Mesangial cell (primary cell): Measurements from ENCODE around the gene TMEM59. TPM values are rescaled to one million over a fixed set of nuclear protein-coding genes. Genes with fewer than 3 reads are reported as not detected.

Experiments used
- total RNA-seq: library from RNA; depleted of rRNA; stranded (reverse); fragments of >200 nt; gene quantifications from 2 replicates; pipeline ENCODE4 v1.2.3, GENCODE V29; 2015

The TMEM59 gene, protein sequence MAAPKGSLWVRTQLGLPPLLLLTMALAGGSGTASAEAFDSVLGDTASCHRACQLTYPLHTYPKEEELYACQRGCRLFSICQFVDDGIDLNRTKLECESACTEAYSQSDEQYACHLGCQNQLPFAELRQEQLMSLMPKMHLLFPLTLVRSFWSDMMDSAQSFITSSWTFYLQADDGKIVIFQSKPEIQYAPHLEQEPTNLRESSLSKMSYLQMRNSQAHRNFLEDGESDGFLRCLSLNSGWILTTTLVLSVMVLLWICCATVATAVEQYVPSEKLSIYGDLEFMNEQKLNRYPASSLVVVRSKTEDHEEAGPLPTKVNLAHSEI
- 62.4 and 136 TPM in 2 replicates for total RNA-seq

DNA sequence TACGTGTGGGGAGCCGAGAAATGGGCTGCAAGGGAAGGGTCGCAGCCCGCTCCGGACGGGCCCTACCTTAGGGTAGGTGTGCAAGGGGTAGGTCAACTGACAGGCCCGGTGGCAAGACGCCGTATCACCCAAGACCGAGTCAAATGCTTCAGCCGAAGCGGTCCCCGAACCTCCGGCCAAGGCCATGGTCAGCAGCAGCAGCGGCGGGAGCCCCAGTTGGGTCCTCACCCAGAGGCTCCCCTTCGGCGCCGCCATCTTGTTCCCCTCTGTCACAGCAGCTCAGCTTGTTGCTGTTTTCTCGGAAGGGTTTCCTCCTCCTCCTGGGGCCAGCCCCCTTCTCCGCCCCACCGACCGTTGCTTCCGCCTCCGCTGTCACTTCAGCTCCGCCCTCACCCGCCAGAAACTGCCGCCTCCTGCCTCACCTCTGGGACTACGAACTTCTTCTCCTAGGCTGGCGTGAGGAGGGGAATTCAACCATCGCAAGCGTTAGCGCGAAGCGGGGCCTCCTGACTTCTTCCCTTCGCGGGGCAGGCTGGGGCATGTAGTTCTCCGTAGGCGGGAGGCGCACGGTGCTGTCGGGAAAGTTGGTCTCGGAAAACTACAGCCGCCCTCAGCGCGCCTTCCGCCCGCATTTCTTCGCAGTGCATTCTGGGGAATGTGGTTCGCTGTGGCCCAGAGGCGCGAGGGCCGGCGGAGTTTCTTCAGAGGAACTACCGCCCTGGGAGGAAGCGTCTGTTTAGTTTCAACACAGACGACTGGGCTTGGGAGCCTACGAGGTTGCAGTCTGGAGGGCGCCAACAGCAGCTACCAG is at the start of gene TMEM59, which contains the start of gene TCEANC2:
Gene TMEM59 (minus strand): TSS at position 271 of the 811 bp plus-strand sequence. CDS start 16 bp downstream, at position 255.
Gene TCEANC2 (plus strand): TSS at position 675 of the 811 bp plus-strand sequence. CDS start 815 bp downstream, outside the sequence.

DNA sequence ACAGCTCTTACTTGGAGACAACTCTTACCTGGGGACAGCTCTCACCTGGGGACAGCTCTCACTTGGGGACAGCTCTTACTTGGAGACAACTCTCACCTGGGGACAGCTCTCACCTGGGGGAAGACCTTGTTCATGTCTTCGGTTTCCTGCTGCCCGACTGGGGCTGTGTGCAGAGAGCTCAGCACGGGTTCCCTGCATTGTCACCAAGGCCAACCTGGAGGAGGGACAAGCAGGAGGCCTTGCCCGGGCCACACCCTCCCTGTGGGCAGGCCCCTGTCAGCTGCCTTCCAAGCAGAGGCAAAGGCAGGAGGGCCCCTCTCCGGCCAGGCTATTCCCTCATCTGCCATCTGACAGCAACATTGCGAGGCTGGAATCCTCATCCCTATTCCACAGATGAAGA is 35.0 kb downstream of the TMEM59 start, which contains the start of gene LDLRAD1:
Gene LDLRAD1 (minus strand): TSS at position 208 of the 400 bp plus-strand sequence. CDS start 74 bp downstream, at position 134.

Other genes with a start within 250 kb of the TMEM59 start
- 11.0 and 44.2 TPM in 2 replicates for gene NDC1, start 214.9 kb downstream of the TMEM59 start, total RNA-seq
- 14.5 and 29.3 TPM in 2 replicates for gene YIPF1, start 163.4 kb downstream of the TMEM59 start, total RNA-seq
- not detected in 2 replicates for gene DIO1, start 159.0 kb downstream of the TMEM59 start, total RNA-seq
- 12.9 and 28.5 TPM in 2 replicates for gene IFT25, start 107.5 kb downstream of the TMEM59 start, total RNA-seq
- 35.9 and 40.1 TPM in 2 replicates for gene LRRC42, start 106.9 kb downstream of the TMEM59 start, total RNA-seq
- gene LDLRAD1, start 35.0 kb downstream of the TMEM59 start, total RNA-seq: not detected in 2 replicates
- gene TCEANC2, start 404 bp upstream of the TMEM59 start, total RNA-seq: 2.0 and 2.6 TPM in 2 replicates
- not detected in 2 replicates for gene CDCP2, start 99.8 kb upstream of the TMEM59 start, total RNA-seq
- 4.2 and 6.2 TPM in 2 replicates for gene CYB5RL, start 146.8 kb upstream of the TMEM59 start, total RNA-seq
- 118 and 176 TPM in 2 replicates for gene MRPL37, start 147.0 kb upstream of the TMEM59 start, total RNA-seq